Stimulated activated CD8-positive, alpha-beta memory T cell treated with anti-CD3 and anti-CD28 coated beads, Interleukin-12 subunit alpha, Interleukin-12 subunit beta, amount 100 ng/mL, for 24 hours (primary cell): Measurements from ENCODE around the gene PKD1L1.

Experiments used
- DNase-seq: peaks from one replicate; pipeline ENCODE4 v3.0.0-alpha.2; 2020; ENCODE audit errors: extremely low read depth

The PKD1L1 gene

GRCh38 chr7:47737601-47738000 lies 210.7 kb downstream of the PKD1L1 start:
- DNase-seq: no peak

- DNase-seq: no peak
Measured at GRCh38 chr7:47735431-47736345, 212.6 kb downstream of the PKD1L1 start.

- DNase-seq: no peak
Measured at GRCh38 chr7:47734949-47735291, 213.3 kb downstream of the PKD1L1 start.

- DNase-seq: no peak
Measured at GRCh38 chr7:47734287-47734948, 213.8 kb downstream of the PKD1L1 start.

GRCh38 chr7:47730142-47730541 lies 218.1 kb downstream of the PKD1L1 start:
- no peak for DNase-seq

- DNase-seq: no peak
Measured at GRCh38 chr7:47726047-47726726, 222.1 kb downstream of the PKD1L1 start.

GRCh38 chr7:47725031-47725780 lies 223.1 kb downstream of the PKD1L1 start:
- no peak for DNase-seq
